OCI-LY7 (cell line): ENCODE measurements around the gene ARHGEF10L.

Experiments used
- EZH2phosphoT487 ChIP-seq: fragments of 200-600 bp; sonication (generic); IDR thresholded peaks from 2 replicates; pipeline ENCODE4 v1.6.1; 2018; ENCODE audit warnings: low read depth, borderline replicate concordance, mild to moderate bottlenecking, mixed run types, antibody characterized with exemption, low read length, moderate library complexity, mixed read lengths
- TF ChIP-seq, protein P1 (sequence below): fragments of 200-600 bp; sonication (generic); conservative IDR thresholded peaks from 2 replicates; pipeline ENCODE4 v1.5.1; 2014; ENCODE audit warnings: mild to moderate bottlenecking, antibody characterized with exemption, low read length, moderate library complexity, mixed read lengths

GRCh38 chr1:17620448-17620847, 81.0 kb downstream of the ARHGEF10L start:
- TF ChIP-seq, protein P1, sequence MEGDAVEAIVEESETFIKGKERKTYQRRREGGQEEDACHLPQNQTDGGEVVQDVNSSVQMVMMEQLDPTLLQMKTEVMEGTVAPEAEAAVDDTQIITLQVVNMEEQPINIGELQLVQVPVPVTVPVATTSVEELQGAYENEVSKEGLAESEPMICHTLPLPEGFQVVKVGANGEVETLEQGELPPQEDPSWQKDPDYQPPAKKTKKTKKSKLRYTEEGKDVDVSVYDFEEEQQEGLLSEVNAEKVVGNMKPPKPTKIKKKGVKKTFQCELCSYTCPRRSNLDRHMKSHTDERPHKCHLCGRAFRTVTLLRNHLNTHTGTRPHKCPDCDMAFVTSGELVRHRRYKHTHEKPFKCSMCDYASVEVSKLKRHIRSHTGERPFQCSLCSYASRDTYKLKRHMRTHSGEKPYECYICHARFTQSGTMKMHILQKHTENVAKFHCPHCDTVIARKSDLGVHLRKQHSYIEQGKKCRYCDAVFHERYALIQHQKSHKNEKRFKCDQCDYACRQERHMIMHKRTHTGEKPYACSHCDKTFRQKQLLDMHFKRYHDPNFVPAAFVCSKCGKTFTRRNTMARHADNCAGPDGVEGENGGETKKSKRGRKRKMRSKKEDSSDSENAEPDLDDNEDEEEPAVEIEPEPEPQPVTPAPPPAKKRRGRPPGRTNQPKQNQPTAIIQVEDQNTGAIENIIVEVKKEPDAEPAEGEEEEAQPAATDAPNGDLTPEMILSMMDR: no peak
- TF ChIP-seq EZH2phosphoT487: no peak
